Body of pancreas (tissue), 4 donors: ENCODE measurements around the gene ADAMTSL3. TPM values are rescaled to one million over a fixed set of nuclear protein-coding genes. Genes with fewer than 3 reads are reported as not detected.
A peak's percentile ranks its signal among the peaks of the same experiment; 100 is the strongest.

Experiments used
- ATAC-seq: fragments of 150-250 bp; one replicate; pipeline ENCODE4 v1.9.1; 2016
- DNase-seq, 4 donors: peaks; one replicate each; pipeline ENCODE4 v3.0.0-alpha.2; 2019
- H3K27ac ChIP-seq, 4 donors: fragments of 200-600 bp; sonication (generic); 1 replicate in 3 of 4; 2 replicates in 1 of 4; pipeline versions ENCODE4 v1.5.1 to v1.6.1; 2016 to 2019; ENCODE audit warnings: mild to moderate bottlenecking in 1 of 4, mixed read lengths in 1 of 4, moderate library complexity in 1 of 4
- H3K27me3 ChIP-seq, 2 donors: fragments of 200-600 bp; sonication (generic); one replicate each; pipeline ENCODE4 v1.6.0; 2016; ENCODE audit warnings: mild to moderate bottlenecking in 1 of 2
- H3K36me3 ChIP-seq, 2 donors: fragments of 200-600 bp; sonication (generic); replicated peaks in 1 of 2; 2 replicates each; pipeline ENCODE4 v1.5.1; 2016; ENCODE audit warnings: low read depth in 2 of 2; ENCODE audit not compliant: insufficient read depth in 1 of 2
- H3K4me1 ChIP-seq: fragments of 200-600 bp; sonication (generic); one replicate; pipeline ENCODE4 v1.6.0; 2016
- H3K4me3 ChIP-seq, 2 donors: fragments of 200-600 bp; sonication (generic); 1 replicate in 1 of 2; 2 replicates in 1 of 2; pipeline ENCODE4 v1.5.1; 2016 to 2019
- H3K9me3 ChIP-seq, 3 donors: fragments of 200-600 bp; sonication (generic); 1 replicate in 2 of 3; 2 replicates in 1 of 3; pipeline ENCODE4 v1.5.1; 2016
- POLR2A ChIP-seq, 3 donors: fragments of 450-650 bp; IDR thresholded peaks; one replicate each; pipeline ENCODE4 v1.6.1; 2016; ENCODE audit warnings: antibody characterized with exemption in 3 of 3, mild to moderate bottlenecking in 2 of 3
- WGBS, 2 donors: methylation state at CpG; one replicate each; pipeline ENCODE4 v1.1.5; 2017; 5-methylcytosine and 5-hydroxymethylcytosine counted together
- intact Hi-C: fragments of 100-400 bp; cut with DNase I; formaldehyde crosslinking; loops from one replicate; pipeline ENCODE4 v1.15.1; 2023
- total RNA-seq, 2 donors: library from RNA; depleted of rRNA; stranded (reverse); fragments of >200 nt; gene quantifications; one replicate each; pipeline ENCODE4 v1.1.0, GENCODE V29; 2016
- TF ChIP-seq, protein P1 (sequence below), 7 experiments: fragments of 450-650 bp in 4 of 7; fragments of 200-600 bp in 3 of 7; sonication (generic) in 3 of 7; IDR thresholded peaks; one replicate each; pipeline ENCODE4 v1.5.1; 2016 to 2019; ENCODE audit warnings: antibody characterized with exemption in 7 of 7

Gene ADAMTSL3
- total RNA-seq, 2 donors from 2014 or later: 7.8 to 10.2 TPM

DNA sequence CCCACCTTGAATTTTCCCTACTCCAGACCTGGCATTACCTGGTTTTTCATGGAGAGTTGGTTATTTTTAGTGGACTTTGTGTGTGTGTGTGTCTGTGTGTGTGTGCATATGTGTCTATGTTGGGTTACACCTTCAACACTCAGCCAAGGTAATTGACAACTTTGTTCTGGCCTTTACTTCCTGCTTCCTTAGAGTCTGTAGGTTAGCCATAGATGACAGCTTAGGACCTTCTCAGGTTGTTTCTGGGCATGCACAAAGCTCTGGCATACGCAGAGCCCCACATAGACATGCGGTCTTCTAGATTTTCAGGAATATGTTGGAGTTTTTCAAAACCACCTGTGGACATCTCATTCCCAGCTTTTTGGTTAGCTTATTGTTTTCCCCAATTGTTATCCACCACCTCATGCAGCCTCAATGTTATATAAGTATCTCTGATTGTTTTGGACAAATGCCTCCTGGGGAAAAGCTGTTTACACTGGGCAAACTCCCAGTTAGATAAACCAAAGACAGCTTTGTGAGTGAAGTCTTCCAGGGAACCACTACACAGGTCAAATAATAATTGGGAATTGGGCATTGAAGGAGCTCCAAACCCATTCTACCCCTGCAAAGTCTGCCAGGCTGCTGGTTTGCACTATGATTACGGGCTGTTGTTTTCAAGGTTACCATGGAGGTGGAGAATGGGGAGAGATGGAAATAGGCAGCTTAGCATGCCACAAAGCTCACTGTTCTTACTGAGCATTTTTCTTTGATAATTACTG, 201.2 kb downstream of the ADAMTSL3 start:
- H3K36me3 ChIP-seq: no peaks in the 10 kb centered on the region
- H3K4me3 ChIP-seq: no peak overlapping the region
- peak; percentile 89 for ATAC-seq
- H3K9me3 ChIP-seq: no peaks in the 10 kb centered on the region
- peaks cover 20% of the 10 kb centered on the region for H3K4me1 ChIP-seq
- H3K27ac ChIP-seq: peak overlapping the region; percentile 21 to 79 (median 54)
- peak in 1 of 3 donors; percentile 13 for TF ChIP-seq POLR2A (IDR thresholded peaks at IDR 0.05)
- TF ChIP-seq, protein P1, sequence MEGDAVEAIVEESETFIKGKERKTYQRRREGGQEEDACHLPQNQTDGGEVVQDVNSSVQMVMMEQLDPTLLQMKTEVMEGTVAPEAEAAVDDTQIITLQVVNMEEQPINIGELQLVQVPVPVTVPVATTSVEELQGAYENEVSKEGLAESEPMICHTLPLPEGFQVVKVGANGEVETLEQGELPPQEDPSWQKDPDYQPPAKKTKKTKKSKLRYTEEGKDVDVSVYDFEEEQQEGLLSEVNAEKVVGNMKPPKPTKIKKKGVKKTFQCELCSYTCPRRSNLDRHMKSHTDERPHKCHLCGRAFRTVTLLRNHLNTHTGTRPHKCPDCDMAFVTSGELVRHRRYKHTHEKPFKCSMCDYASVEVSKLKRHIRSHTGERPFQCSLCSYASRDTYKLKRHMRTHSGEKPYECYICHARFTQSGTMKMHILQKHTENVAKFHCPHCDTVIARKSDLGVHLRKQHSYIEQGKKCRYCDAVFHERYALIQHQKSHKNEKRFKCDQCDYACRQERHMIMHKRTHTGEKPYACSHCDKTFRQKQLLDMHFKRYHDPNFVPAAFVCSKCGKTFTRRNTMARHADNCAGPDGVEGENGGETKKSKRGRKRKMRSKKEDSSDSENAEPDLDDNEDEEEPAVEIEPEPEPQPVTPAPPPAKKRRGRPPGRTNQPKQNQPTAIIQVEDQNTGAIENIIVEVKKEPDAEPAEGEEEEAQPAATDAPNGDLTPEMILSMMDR (IDR thresholded peaks at IDR 0.05): peak in 1 of 7 experiments; percentile 2
- WGBS, 2 donors: 25 to 45% methylated on average over 3 of the region's 3 CpGs
- no peaks in the 10 kb centered on the region for H3K27me3 ChIP-seq
- intact Hi-C loops: no loop called here
- DNase-seq: peak; percentile 33 to 49 (median 41)

DNA sequence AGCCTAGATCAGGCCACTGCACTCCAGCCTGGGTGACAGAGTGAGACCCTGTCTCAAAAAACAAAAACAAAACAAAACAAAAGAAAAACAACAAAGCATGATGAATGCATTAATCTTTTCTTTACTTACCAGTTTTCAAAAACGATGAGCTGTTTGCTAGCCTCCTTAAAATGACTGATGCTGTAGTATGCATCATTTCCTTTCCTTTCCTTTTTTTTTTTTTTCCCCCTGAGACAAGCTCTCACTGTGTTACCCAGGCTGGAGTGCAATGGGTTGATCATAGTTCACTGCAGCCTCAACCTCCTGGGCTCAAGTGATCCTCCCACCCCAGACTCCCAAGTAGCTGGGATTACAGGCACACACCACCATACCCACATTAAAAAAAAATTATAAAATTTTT, 202.0 kb downstream of the ADAMTSL3 start:
- H3K4me1 ChIP-seq: peaks cover 20% of the 10 kb centered on the region
- H3K9me3 ChIP-seq: no peaks in the 10 kb centered on the region
- TF ChIP-seq, protein P1 (IDR thresholded peaks at IDR 0.05): no peak
- TF ChIP-seq POLR2A (IDR thresholded peaks at IDR 0.05): no peak
- intact Hi-C loops: no loop called here
- H3K27me3 ChIP-seq: no peaks in the 10 kb centered on the region
- H3K27ac ChIP-seq: peak overlapping the region in 3 of 4 donors; percentile 44 to 79 (median 64)
- WGBS, 2 donors: 63 to 84% methylated on average over 1 of the region's 1 CpG
- H3K4me3 ChIP-seq: no peak overlapping the region
- H3K36me3 ChIP-seq: no peaks in the 10 kb centered on the region
- ATAC-seq (no peak), DNase-seq (no peak)

DNA sequence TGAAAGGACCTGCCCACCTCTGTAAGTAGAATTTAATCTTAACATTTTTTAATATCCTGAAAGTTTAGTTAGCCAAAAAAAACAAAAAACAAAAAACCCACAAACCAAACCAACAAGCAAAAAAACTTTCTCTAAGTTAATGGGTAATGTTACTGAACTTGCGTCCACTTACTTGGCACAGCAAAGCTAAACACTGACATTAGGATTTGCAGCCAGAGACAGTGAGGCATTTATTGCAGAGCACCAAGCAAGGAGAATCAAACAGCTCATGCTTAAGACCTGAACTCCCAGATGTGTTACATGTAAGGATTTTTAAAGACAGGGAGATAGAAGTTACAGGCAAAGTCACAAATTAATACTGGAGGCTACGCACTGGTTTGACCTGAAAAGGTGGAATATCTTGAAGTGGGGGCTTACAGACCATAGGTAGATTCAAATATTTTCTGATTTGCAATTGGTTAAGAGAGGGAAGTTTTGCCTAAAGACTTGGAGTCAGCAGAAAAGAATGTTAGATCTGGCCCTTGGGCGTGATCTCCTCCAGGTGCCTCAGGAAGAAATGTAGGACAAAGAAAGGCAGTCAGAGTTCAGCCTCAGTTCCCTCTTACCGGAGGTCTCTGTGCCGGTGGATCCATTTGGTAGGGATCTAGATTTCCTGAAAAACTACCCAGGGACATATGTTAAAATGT, 205.0 kb downstream of the ADAMTSL3 start:
- intact Hi-C loops: no loop called here

DNA sequence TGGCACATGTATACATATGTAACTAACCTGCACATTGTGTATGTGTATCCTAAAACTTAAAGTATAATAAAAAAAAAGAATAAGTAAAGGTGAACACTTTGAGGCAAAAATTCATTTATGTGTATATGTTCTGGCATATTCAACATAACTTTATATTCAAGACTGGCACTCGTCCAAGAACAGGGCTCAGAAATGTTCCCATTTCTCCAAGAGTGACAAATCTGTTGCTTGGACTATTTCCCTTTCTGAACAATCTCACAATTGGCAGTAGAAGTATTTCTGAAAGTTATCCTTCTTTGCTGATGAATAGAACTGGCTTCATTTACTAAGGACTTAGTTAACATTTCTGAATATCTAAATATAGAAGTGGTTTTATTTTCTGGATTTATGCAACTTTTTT, 212.8 kb downstream of the ADAMTSL3 start:
- peaks cover 4% of the 10 kb centered on the region for H3K4me1 ChIP-seq
- no peak overlapping the region for H3K27ac ChIP-seq
- intact Hi-C loops: no loop called here
- 51 to 62% methylated on average over 1 of the region's 1 CpG for WGBS, 2 donors
- ATAC-seq (no peak), DNase-seq (no peak)
- H3K9me3 ChIP-seq: no peaks in the 10 kb centered on the region
- no peaks in the 10 kb centered on the region for H3K36me3 ChIP-seq
- TF ChIP-seq, protein P1 (IDR thresholded peaks at IDR 0.05): no peak
- no peak for TF ChIP-seq POLR2A (IDR thresholded peaks at IDR 0.05)
- no peaks in the 10 kb centered on the region for H3K27me3 ChIP-seq
- H3K4me3 ChIP-seq: no peak overlapping the region

More for the DNA sequence above, 205.0 kb downstream of the ADAMTSL3 start:
- Histone ChIP-seq H3K27ac (no peak overlapping the region), H3K36me3 (no peaks in the 10 kb centered on the region), H3K4me1 (peaks cover 20% of the 10 kb centered on the region), H3K9me3 (no peaks in the 10 kb centered on the region), H3K27me3 (no peaks in the 10 kb centered on the region), H3K4me3 (no peak overlapping the region)
- 88 to 94% methylated on average over 5 of the region's 5 CpGs for WGBS, 2 donors
- no peak for DNase-seq
- no peak for ATAC-seq
- no peak for TF ChIP-seq POLR2A (IDR thresholded peaks at IDR 0.05)
- TF ChIP-seq, protein P1 (IDR thresholded peaks at IDR 0.05): no peak
